Stimulated activated CD8-positive, alpha-beta memory T cell treated with anti-CD3 and anti-CD28 coated beads, Interleukin-15, amount 100 ng/mL, for 48 hours (primary cell): Measurements from ENCODE around the gene URB1.
"Not testable (repeated sequence)": the region's sequence is repeated elsewhere in the genome, so short reads cannot be mapped to it uniquely, and the experiment has no call there.

ENCODE experiments used
- DNase-seq, 2 donors: peaks; one replicate each; pipeline ENCODE4 v3.0.0-alpha.2; 2020; ENCODE audit warnings: low read depth in 2 of 2

Gene URB1

DNA sequence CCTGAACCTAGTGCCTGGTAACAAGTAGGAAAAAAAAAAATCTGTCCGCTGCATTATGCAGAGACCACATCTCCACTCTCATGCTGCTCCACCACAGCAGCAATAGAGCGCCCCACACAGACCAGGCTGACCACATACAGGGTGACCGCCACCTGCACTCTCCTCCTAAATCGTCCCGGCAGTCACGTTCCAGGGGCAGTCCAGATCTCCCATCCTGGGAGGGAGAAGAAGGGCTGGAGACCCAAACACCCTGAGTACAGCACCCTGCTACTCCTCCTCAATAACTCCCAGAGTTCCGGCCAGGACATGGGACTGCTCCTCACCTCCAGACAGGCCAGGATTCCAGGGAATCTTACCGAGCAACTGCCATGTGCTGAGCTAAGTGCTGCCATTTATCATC lies 15.3 kb downstream of the URB1 start:
- no peak for DNase-seq

DNA sequence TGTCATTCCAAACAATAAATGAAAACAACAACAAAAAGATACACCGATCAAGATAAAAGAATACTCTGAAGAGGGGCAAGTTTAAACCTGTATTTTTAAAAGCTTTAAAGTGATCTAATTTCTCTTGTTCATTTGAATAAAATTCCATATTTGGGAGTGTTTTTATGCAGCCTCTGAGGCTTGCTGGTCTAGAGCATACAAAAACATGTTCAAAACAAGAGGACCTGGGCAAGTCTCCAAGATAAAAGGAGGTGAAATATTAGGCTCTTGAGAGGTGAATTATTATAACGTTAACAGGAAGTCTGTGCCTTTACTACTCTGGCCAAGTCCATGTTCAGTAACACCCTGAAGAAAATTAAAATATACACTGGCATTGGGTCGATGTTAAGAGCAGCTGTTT lies 20.1 kb downstream of the URB1 start:
- no peak for DNase-seq

DNA sequence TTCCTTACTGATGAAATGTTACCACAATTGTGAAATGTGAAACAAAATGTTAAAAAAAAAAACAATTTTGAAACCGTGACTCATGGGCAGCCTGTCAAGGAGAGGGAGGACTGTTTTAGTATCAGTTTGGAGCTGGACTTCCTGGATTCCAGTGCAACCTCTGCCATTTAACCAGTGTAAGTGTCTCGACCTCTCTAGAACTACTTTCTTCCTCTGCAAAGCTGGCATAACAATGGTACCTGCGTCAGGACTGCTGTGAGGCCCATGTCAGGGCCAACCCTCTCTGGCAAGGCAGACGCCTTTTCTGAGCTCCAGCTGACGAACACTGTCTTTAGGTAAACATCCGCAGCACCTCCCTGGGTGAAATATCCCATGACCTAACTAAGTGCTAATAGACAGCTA lies 20.9 kb downstream of the URB1 start:
- no peak for DNase-seq

DNA sequence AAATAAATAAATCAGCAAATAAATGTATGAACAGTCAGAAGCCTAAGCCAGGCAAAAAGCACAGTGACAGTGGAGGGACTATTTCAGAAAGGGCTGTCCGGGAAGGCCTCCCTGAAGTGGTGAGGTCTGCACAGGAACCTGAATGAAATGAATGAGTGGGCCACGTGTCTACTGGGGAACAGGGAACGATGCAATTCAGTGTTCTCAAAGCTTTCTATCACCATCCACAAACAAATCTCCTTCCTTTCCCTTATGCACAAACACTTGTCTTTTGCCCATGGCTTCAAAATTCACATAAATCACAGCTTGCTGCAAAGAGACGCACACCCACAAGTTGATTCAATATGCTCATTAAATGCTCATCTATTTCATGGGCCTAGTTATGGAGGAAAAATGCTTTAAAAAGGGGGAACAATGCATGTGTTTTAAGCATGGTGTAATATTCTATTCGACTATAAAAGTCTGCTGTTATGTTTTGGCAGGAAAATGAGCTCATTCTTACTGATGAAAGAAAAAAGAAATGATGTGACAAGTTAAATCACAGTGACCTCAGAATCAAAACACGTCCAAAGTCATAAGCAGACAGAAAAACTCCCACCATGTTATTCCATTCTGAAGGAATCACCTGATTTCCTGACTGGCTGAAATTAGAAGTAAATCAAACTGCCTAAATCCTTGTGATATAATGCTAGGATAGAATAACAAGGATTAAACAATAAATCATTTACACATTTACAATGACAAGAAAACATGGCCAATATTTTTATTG lies 21.6 kb downstream of the URB1 start:
- DNase-seq = no peak

DNA sequence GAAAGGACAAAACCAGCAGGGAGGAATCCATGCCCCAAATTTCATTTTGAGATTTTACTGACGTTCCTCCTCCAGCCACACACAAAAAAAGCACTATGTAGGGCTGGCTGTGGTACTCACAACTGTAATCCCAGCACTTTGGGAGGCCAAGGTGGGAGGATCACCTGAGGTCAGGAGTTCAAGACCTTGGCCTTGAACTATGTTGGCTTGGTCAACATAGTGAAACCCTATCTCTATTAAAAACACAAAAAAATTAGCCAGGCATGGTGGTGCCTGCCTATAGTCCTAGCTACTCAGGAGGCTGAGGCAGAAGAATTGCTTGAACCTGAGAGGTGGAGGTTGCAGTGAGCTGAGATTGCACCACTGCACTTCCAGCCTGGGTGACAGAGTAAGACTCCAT lies 23.9 kb downstream of the URB1 start:
- not testable (repeated sequence) for DNase-seq

DNA sequence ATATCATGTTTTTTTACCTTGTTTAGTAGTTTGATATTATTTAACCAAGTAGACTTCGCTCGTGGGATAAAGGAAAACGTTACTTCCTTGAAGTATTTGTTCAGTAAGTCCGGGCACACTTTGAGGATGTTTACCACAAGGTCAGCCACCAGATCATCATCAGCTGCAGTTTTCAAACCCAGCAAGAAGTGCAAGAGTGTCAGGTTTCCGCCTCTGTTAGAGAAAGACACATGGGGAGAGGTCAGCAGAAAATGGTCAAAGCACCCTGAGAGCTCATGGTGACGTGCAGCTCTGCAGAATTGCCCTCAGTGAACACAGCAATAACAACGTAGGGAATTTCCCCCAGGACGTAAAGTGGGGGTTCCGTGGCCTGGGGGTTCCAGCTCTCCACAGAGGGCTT lies 24.4 kb downstream of the URB1 start:
- no peak for DNase-seq

DNA sequence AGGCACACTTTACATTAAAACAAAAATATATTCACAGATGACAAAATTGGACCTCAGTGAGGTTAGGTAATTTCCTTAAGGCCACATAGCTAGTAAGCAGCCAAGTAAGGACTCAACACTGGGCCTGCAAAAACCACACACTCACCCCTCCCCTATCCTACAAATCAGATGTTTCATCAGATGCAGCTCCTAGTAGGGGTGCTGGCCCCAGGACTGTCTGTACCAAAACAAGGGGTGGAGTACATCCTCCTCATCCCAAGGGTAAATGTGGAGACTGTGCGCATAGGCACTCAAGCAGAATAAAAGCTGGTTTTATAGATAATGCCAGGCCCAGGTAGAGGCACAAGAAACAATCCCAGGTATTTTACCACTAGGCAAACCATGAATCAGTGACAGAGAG lies 25.7 kb downstream of the URB1 start:
- no peak for DNase-seq

DNA sequence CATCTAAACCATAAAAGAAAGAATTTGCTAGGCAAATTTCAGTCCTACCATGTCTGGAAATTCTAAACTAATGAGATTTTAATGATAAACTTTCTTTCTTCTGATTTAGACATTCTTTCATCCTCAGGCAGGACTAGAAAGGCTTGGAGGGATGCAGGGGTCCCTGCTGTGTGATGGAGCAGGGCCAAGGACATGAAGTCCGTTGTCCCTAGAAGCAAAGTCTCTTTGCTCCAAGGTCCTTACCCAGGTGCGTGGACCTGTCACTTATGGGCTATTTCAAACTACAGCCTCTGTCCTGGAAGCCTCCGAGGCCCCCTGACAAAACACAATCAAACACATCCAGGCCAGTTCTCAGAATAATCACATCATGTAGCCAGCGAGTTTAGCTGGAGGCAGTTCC lies 26.6 kb downstream of the URB1 start:
- DNase-seq = no peak

DNA sequence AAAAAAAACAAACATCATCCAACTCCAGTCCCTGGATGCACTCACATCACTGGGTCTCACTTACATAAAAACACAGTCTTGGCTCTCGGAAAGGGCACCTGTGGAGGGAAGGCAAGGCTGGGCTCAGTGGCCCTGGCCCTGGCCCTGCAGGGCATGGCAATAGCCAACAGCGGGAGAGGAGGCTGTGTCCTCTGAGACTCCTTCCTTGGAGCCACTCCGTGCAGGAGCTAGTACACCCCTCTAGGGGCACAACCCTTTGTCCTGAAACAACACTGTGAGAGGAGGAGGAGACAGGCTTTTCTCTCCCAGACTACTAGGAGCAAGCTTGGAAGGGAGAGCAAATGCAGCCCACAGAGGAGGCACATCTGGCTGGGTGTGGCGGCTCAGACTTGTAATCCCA lies 28.0 kb downstream of the URB1 start:
- DNase-seq = no peak

DNA sequence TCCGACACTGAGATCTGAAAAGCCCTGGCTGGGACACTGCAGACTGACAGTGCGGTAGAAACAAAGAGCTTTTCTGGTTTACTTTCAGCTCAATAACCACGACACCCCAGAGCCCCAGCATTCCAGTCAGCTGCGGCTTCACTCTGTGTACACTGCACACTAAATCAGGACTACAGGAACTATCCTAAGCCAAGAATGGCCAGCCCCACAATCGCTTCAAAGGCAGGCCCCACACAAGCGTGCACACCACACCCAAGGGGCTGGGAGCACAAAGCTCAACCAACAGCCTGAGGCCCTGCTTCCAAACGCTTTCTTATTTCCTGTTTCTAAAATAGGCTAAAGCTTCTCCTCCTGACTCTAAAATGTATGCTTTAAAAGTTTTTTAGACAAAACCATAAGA lies 28.4 kb downstream of the URB1 start:
- no peak for DNase-seq

DNA sequence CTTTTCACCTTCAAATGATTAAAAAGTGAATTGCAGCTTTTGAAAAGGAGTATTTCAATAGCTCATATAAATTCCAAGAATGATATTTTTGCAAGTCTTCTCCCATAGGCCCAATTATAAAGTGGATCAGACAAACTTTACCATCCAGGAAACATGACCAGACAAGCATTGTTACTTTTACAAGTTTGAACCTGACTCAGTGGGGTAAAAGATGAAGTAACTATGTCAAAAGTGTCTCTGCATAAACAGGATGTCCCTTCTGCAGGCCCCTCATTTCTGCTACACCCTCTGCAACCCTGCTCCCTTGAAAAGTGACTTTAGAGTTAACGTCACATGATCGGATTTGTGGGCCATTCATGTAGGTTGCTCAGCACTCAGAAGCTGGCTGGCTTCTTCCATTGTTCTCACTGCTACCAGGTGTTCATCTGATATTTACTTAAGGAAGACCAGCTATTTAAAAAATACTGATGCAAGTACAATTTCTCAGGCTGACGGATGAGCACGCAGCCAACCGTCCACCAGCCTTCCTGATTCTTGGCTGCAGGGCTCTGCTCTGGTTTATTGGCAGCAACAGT lies 32.3 kb downstream of the URB1 start:
- DNase-seq = no peak

DNA sequence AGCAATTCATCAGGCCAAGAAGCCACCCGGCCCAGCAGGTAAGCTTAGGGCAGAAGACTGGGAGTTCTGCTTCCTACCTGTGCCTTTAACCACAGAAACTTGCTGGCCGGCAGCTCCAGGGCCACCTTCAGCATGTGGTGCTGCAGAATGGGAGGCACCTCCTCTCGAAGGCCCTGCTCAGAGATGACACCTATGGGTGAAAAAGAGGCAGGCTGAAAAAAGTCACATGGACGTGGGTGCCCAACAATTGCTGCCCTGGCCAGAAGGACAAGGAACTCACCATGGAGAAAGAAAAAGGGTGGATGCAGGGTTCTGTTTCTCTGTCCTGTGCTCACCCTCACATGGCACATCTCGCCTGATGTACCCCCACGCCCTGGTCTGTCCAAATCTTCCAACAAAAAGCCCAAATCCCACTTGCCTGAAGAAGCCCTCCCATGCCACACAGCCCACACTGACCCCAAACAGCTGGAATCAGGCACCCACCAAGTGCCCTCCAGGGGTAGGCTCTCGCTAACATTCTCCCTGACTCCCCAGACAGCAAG lies 33.0 kb downstream of the URB1 start:
- no peak for DNase-seq

DNA sequence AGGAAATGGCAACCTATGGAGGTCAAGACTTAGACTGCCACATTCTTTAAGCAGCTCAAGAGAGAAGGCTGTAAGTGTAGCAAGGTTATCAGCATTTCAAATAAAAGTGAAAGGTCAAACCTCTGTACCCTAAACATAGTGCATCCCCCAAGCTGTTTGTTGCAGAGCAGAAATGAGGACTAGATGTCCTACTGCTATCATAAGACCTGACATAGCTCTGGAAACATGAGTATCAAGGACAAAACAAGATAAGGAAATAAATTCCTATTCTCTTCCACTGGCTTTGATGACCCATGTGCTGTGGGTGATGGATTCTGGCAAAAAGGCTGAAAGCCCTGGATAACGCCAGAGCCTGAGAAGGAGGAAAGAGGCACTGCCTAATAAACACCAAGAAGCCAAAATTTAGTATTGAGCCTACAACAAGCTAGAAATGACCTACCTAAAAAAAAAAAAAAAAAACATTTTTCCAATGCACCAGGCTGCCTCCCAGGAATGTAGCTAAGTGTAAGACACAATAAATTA lies 35.9 kb downstream of the URB1 start:
- DNase-seq = no peak

DNA sequence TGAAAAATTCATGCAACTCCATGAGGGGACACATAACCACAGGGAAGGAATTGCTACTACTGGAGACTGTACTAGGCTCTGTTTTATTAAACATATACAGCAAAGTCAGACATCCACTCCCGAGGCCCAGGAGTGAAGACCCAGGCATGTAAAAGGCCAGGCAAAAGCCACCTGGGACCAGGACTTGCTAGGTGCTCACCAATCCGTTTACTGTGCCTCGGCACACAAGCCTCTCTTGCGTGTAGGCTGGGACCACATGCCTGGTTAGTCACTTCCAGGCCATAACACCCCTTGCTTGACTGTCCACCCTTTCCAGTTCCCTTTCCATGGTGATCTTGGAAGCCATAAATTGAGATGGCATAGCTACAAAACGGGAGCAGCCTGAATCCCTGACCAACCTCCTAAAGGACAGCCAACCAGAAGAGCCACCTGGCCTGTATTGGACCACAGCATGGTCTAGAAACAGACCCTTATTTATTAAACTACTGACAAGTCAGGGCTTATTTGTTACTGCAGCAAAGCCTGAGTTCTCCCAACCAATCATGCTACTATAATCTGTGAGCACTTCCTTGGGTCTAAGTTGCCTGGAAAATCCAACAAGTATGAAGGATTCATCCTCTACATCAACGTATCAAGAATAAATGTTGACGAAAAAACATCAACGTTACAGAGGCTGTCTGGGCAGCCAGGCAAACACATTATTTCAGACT lies 39.7 kb downstream of the URB1 start:
- DNase-seq = no peak

DNA sequence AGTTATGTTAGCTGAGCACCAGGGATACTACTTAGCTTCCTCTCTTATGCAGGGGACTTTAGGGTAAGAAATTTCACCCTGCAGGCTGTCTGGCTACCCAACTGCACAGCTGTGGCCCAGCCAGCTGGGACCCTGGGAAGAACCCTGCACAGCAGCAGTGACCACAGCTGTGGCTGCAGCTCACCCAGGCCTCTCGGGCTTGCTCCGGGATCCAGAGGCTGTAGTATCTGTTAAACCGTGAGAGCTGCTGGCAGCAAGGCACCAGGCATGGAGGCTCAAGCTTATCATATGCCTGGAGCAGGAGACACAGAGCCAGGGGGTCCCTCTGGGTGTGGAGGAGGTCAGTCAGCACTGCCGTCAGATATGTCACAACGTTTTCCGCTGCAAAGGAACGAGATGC lies 40.3 kb downstream of the URB1 start:
- DNase-seq = no peak

DNA sequence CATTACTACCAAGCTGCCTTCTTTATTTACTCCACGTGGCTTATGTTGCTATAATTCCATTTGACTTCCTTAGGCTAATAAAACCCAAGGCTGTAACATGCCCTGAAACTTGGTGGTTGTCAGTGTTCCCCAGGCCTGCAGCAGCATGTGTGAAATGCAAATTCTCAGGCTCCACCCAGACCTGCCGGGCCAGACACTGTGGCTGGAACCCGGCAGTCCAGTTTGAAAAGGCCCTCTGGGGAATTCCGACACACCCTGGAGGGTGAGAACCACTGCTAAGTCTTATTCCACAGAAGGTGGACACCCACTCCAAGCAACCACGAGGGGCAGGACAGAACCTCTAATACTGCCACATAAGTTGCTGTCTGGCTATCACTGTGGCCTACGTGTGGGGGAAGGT lies 41.4 kb downstream of the URB1 start:
- no peak for DNase-seq

DNA sequence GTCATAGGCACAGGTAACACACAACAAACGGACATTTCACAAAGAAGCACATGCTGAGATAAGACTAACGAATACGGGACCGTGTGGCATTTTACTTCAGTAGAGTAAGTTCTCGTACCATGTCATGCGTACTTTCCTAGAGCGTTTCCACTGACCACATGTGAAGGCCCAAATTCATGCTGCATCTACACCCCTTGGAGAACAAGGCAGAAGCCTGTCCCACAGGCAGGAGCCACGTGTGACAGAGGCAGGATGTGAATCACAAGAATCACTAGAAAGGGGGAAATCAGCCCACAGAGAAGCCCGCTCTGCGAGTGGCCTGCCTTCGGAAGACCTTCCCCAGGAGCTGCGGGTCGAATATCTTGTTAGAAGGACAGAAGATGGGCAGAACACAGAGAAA lies 41.8 kb downstream of the URB1 start:
- DNase-seq = no peak

DNA sequence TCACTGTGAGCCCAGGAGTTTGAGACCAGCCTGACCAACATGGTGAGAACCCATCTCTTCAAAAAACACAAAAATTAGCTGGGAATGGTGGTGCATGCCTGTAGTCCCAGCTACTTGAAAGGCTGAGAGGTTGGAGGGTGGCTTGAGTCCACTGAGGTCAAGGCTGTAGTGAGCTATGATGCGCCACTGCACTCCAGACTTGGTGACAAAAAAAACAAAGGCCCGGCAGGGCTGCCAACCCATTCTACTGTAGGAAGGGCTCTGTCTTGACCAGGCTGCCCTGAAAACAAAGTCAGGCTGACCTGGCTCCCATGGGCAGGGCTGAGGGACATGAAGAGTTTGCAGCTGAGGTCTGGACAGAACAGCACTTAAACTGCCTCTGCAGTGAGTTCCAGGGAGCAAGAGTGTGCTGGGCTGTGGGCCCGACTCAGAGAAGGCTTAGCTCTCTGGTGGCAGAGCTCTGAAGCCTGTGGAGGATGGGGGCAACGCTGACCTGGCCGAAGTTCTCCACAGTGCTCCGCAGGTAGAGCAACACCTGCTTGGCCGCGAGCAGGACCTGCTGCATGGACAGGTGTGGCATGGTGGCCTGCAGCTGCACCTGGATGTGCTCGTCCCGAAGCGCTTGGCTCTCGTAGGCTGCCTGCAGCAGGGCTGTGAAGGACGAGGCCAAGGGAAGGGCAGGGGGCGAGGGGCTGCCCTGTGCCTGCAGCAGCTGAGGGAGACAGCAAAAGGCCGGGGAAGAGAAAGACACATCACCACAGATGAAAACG lies 42.4 kb downstream of the URB1 start:
- no peak for DNase-seq

DNA sequence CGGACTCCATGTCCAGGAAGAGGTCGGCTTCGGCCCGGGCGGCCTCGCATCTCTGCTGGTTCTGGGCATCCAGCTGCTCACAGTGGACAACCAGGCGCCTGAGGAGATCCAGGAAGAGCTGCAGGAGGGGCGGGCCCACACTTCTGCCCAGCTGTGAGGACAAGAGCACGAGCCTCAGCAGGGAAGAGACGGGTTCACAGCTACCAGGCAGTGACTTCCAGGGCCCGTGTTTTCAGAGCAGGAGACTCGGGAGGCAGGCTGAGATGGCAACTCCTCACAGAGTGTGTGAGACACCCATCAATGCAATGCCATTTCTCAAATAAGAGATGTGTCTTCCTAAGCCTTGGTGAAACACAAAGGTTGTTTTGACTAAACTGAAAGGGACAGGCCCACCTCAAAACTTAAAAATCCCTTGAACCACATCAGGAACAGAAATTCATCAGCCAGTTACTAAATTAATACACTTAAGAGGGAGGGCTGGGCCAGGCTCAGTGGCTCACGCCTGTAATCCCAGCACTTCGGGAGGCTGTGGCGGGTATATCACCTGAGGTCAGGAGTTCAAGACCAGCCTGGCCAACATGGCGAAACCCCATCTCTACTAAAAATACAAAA lies 43.4 kb downstream of the URB1 start:
- DNase-seq = no peak

DNA sequence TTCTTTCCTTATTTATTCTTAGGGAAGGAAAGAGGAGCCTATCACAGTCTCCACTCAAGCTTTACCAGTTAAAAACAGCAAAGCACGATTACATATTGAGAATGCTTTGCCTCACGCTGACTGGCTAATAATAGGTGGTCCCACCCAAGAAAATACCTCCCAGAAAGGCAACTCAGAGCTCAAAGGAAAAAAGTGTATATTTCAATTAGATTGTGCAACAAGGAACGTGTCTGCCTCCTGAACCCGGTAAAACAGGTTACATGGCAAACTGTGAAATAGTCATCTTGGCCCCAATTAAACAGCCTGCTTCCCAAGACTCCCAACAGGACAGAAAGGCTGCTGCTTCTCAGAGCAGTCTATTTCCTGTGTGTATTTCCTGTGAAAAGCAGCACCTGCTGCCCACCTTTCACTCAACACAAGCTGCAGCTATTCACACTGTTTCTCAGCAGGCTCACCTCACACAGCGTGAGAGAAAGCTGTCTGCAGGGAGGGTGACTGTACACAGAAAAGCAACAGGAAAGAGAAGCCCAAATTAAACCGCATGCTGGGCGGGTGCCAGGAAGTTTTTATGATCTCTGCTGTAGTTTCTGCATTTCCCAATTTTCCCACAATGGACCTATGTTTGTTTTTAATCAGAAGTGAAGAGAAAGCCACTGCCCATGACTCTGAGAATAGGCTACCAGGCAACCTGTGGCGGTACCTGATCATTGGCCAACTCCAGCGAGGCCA lies 44.0 kb downstream of the URB1 start:
- DNase-seq = no peak

DNA sequence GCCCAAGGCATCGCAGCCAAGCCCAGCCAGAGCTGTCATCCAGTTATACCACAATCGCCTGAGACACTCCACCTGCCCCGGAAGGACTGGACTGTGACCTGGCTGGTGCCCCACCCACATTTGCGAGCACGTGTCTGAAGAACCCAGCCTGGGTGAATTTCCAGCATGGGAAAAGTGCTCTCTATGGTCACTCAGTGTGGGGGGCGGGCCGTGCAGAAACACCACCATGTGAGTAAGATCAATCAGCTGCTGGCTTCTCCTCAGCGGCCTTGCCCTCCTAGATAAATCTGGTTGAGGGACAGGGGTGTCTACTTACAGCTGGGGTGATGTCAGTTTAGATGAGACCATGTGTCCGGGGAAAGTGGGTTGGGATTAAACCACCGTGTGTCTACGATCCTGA lies 44.8 kb downstream of the URB1 start:
- no peak for DNase-seq
